Muscle of leg (tissue), 11 donors: Measurements from ENCODE around the gene SPO11. TPM values are rescaled to one million over a fixed set of nuclear protein-coding genes. Genes with fewer than 3 reads are reported as not detected.
"Not testable (repeated sequence)": the region's sequence is repeated elsewhere in the genome, so short reads cannot be mapped to it uniquely, and the experiment has no call there.

Source experiments
- DNase-seq: peaks from one replicate; pipeline ENCODE4 v3.0.0; 2013
- H3K27ac ChIP-seq: one replicate; pipeline ENCODE4 v1.5.1; 2013; ENCODE audit warnings: mild to moderate bottlenecking, low read length, control low read depth
- H3K27me3 ChIP-seq: one replicate; pipeline ENCODE4 v1.6.1; 2013; ENCODE audit warnings: low read length; ENCODE audit not compliant: control insufficient read depth, insufficient read depth
- H3K36me3 ChIP-seq: one replicate; pipeline ENCODE4 v1.6.1; 2013; ENCODE audit warnings: low read length; ENCODE audit not compliant: control insufficient read depth, insufficient read depth
- H3K4me1 ChIP-seq: one replicate; pipeline ENCODE4 v1.6.1; 2013; ENCODE audit warnings: low read length; ENCODE audit not compliant: control insufficient read depth, insufficient read depth
- H3K4me3 ChIP-seq: one replicate; pipeline ENCODE4 v1.5.1; 2013; ENCODE audit warnings: low read length, control low read depth
- H3K9me3 ChIP-seq: replicated peaks from 2 replicates; pipeline ENCODE4 v1.6.1; 2013; ENCODE audit warnings: low read depth, low read length; ENCODE audit not compliant: control insufficient read depth
- WGBS: methylation state at CpG from one replicate; pipeline ENCODE4 v1.1.5; 2013; ENCODE audit warnings: missing lambda C conversion rate; ENCODE audit not compliant: insufficient coverage; 5-methylcytosine and 5-hydroxymethylcytosine counted together
- polyA plus RNA-seq, 8 donors: library from polyadenylated mRNA; unstranded; fragments of 120-200 nt; gene quantifications; one replicate each; pipeline versions ENCODE4 v1.2.1 to v1.2.3, GENCODE V29; 2013; ENCODE audit warnings: inconsistent platforms in 1 of 8, low replicate concordance in 1 of 8; ENCODE audit not compliant: insufficient read length in 8 of 8, insufficient read depth in 1 of 8
- total RNA-seq: library from RNA; stranded (reverse); fragments of 120-200 nt; gene quantifications from one replicate; pipeline ENCODE4 v1.2.4, GENCODE V29; 2013

Gene SPO11
- total and polyA plus RNA-seq, 9 donors, result not detected

- H3K4me1 ChIP-seq, result no peaks in the 10 kb centered on the region
- no peaks in the 10 kb centered on the region for H3K36me3 ChIP-seq
- peaks cover 25% of the 10 kb centered on the region for H3K27me3 ChIP-seq
- no peaks in the 10 kb centered on the region for H3K9me3 ChIP-seq
- no peak overlapping the region for H3K27ac ChIP-seq
- 28% methylated on average over 3 of the region's 8 CpGs for WGBS
- H3K4me3 ChIP-seq, result no peak overlapping the region
- DNase-seq, result peak; percentile 67
Observed at GRCh38 chr20:57330998-57331397, 1.4 kb downstream of the SPO11 start.

- H3K27ac ChIP-seq, result no peak overlapping the region
- no peaks in the 10 kb centered on the region for H3K36me3 ChIP-seq
- no peak for DNase-seq
- H3K27me3 ChIP-seq, result peaks cover 23% of the 10 kb centered on the region
- H3K9me3 ChIP-seq, result no peaks in the 10 kb centered on the region
- H3K4me1 ChIP-seq, result no peaks in the 10 kb centered on the region
- H3K4me3 ChIP-seq, result no peak overlapping the region
- no CpG with 5 or more reads among the region's 1 CpG for WGBS
Observed at GRCh38 chr20:57332105-57333089, 2.8 kb downstream of the SPO11 start.

GRCh38 chr20:57335392-57335791 is 5.8 kb downstream of the SPO11 start:
- Histone ChIP-seq H3K9me3 (no peaks in the 10 kb centered on the region), H3K27me3 (peaks cover 13% of the 10 kb centered on the region), H3K4me1 (no peaks in the 10 kb centered on the region), H3K4me3 (no peak overlapping the region), H3K27ac (no peak overlapping the region), H3K36me3 (no peaks in the 10 kb centered on the region)
- DNase-seq, result peak; percentile 61
- WGBS, result no CpG with 5 or more reads among the region's 2 CpGs

GRCh38 chr20:57341663-57342062 is 12.1 kb downstream of the SPO11 start:
- Histone ChIP-seq H3K4me1 (no peaks in the 10 kb centered on the region), H3K9me3 (no peaks in the 10 kb centered on the region), H3K4me3 (no peak overlapping the region), H3K36me3 (no peaks in the 10 kb centered on the region), H3K27ac (no peak overlapping the region), H3K27me3 (peaks cover 11% of the 10 kb centered on the region)
- 60% methylated on average over 1 of the region's 2 CpGs for WGBS
- DNase-seq, result no peak

- H3K4me3 ChIP-seq, result no peak overlapping the region
- H3K4me1 ChIP-seq, result no peaks in the 10 kb centered on the region
- WGBS, result no CpG with 5 or more reads among the region's 2 CpGs
- H3K9me3 ChIP-seq, result no peaks in the 10 kb centered on the region
- no peak overlapping the region for H3K27ac ChIP-seq
- H3K27me3 ChIP-seq, result peaks cover 11% of the 10 kb centered on the region
- H3K36me3 ChIP-seq, result no peaks in the 10 kb centered on the region
- no peak for DNase-seq
Observed at GRCh38 chr20:57342829-57343228, 13.2 kb downstream of the SPO11 start.

GRCh38 chr20:57346477-57346876 is 16.9 kb downstream of the SPO11 start:
- peaks cover 7% of the 10 kb centered on the region for H3K27me3 ChIP-seq
- H3K27ac ChIP-seq, result no peak overlapping the region
- H3K9me3 ChIP-seq, result no peaks in the 10 kb centered on the region
- peak; percentile 79 for DNase-seq
- H3K4me1 ChIP-seq, result no peaks in the 10 kb centered on the region
- no CpG with 5 or more reads among the region's 4 CpGs for WGBS
- H3K36me3 ChIP-seq, result no peaks in the 10 kb centered on the region
- no peak overlapping the region for H3K4me3 ChIP-seq

GRCh38 chr20:57347393-57347792 is 17.8 kb downstream of the SPO11 start:
- Histone ChIP-seq H3K27ac (no peak overlapping the region), H3K9me3 (no peaks in the 10 kb centered on the region), H3K36me3 (peaks cover 2% of the 10 kb centered on the region), H3K4me3 (no peak overlapping the region), H3K4me1 (peaks cover 9% of the 10 kb centered on the region), H3K27me3 (peaks cover 7% of the 10 kb centered on the region)
- WGBS, result no CpG with 5 or more reads among the region's 4 CpGs
- no peak for DNase-seq

GRCh38 chr20:57348200-57348921 is 18.8 kb downstream of the SPO11 start:
- peaks cover 11% of the 10 kb centered on the region for H3K36me3 ChIP-seq
- not testable (repeated sequence) for H3K4me1 ChIP-seq, H3K4me3 ChIP-seq, H3K27ac ChIP-seq, H3K27me3 ChIP-seq, H3K9me3 ChIP-seq, DNase-seq
- WGBS, result 54% methylated on average over 30 of the region's 47 CpGs

- 65% methylated on average over 17 of the region's 21 CpGs for WGBS
- not testable (repeated sequence) for H3K4me3 ChIP-seq, H3K27ac ChIP-seq, H3K9me3 ChIP-seq, H3K27me3 ChIP-seq, DNase-seq, H3K4me1 ChIP-seq
- peaks cover 15% of the 10 kb centered on the region for H3K36me3 ChIP-seq
Observed at GRCh38 chr20:57348922-57349574, 19.4 kb downstream of the SPO11 start.
